ENCODE data around the gene KIF18A. TPM values are rescaled to one million over a fixed set of nuclear protein-coding genes. Genes with fewer than 3 reads are reported as not detected.

Gene KIF18A
- total and polyA plus RNA-seq, 10 donors, result 0.54 to 6.6 (median 1.9) TPM

DNA sequence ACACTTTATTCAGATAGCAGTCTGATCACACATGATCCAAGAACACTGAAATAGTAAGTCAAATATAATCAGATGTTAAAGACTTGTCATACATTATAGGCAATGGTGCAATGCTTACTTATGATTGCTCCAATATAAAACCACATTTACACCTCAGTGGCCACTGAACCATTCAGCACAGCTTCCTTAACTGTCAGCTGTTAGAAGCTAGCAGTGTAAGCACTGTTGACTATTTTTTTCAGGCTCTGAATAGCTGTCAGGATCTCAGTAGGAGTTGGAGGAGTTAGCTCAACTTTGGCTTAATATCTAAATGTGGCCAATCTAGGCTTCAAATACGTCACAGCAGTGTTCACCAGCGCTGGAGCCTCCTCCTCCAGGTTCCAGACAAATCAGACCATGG lies 36.9 kb upstream of the KIF18A start:
- Histone ChIP-seq H3K4me1 (peaks cover 0 to 6% (median 0%) of the 10 kb centered on the region in 6 donors), H3K27ac (no peak overlapping the region), H3K27me3 (replicated peaks in 1 of 7) (no peaks in the 10 kb centered on the region), H3K36me3 (peaks cover 0 to 13% (median under 1%) of the 10 kb centered on the region in 6 donors), H3K4me3 (no peak overlapping the region), H3K9me3 (peaks cover 3 to 19% (median 16%) of the 10 kb centered on the region in 8 donors)
- TF ChIP-seq POLR2A (IDR thresholded peaks at IDR 0.05), result no peak
- no peak for TF ChIP-seq POLR2AphosphoS5 (IDR thresholded peaks at IDR 0.05)
- TF ChIP-seq, protein P1, sequence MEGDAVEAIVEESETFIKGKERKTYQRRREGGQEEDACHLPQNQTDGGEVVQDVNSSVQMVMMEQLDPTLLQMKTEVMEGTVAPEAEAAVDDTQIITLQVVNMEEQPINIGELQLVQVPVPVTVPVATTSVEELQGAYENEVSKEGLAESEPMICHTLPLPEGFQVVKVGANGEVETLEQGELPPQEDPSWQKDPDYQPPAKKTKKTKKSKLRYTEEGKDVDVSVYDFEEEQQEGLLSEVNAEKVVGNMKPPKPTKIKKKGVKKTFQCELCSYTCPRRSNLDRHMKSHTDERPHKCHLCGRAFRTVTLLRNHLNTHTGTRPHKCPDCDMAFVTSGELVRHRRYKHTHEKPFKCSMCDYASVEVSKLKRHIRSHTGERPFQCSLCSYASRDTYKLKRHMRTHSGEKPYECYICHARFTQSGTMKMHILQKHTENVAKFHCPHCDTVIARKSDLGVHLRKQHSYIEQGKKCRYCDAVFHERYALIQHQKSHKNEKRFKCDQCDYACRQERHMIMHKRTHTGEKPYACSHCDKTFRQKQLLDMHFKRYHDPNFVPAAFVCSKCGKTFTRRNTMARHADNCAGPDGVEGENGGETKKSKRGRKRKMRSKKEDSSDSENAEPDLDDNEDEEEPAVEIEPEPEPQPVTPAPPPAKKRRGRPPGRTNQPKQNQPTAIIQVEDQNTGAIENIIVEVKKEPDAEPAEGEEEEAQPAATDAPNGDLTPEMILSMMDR (IDR thresholded peaks at IDR 0.05 in 8 of 11, conservative IDR thresholded peaks at IDR 0.05 in 3 of 11), result no peak
- intact Hi-C loops (cut with DNase I; ENCODE audit: low total_unique reads), result no loop called here
- 86 to 100% (median 95%) methylated on average over 2 of the region's 2 CpGs for WGBS, 5 donors
- DNase-seq, result no peak

GRCh38 chr11:28142724-28143123 lies 34.8 kb upstream of the KIF18A start:
- TF ChIP-seq POLR2AphosphoS5 (IDR thresholded peaks at IDR 0.05) (no peak), POLR2A (IDR thresholded peaks at IDR 0.05) (no peak)
- TF ChIP-seq, protein P1 (IDR thresholded peaks at IDR 0.05 in 8 of 11, conservative IDR thresholded peaks at IDR 0.05 in 3 of 11), result no peak
- Histone ChIP-seq H3K9me3 (peaks cover 4 to 40% (median 37%) of the 10 kb centered on the region in 8 donors), H3K27me3 (replicated peaks in 1 of 7) (no peaks in the 10 kb centered on the region), H3K27ac (no peak overlapping the region), H3K36me3 (peaks cover 0 to 20% (median 2%) of the 10 kb centered on the region in 6 donors), H3K4me1 (peaks cover 0 to 6% (median 0%) of the 10 kb centered on the region in 6 donors), H3K4me3 (no peak overlapping the region)
- no peak for DNase-seq
- intact Hi-C loops (cut with DNase I; ENCODE audit: low total_unique reads), result no loop called here
- WGBS, 5 donors, result 88 to 100% (median 96%) methylated on average over 1 of the region's 1 CpG

DNA sequence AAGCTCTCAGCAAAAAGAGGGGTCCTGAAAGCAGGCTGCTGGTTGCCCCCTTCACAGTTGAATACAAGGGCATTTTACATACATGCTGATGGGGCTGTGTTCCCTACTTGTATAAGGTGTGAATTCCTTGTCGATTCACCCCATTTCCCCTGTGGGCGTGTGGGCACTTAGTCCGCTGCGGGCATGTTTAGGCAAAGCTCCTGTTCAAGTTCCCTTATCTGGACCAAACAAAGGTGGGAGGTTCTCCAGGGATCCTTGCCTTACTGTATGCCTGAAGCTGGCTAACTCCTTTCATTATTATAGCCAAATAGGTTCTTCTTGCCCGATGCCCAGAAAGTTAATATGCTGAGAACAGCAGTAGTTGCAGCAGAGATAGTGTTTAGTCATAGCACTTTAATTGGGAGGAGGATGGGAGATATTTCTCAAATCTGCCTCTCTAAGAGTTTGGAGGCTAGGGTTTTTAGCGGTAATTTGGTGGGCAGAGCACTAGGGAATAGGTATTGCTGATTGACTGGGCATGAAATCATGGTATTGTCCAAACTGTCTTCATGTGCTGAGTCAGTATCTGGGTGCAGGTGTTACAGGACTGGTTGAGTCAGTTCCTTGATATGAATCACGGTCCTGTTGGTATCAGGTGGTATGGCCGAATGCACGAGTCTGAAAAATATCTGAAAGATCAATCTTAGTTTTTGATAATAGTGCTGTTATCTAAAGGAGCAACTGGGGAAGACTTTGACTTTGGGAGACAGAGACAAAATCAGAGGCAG lies 32.9 kb upstream of the KIF18A start:
- H3K27me3 ChIP-seq (replicated peaks in 1 of 7), result no peaks in the 10 kb centered on the region
- intact Hi-C loops (cut with DNase I; ENCODE audit: low total_unique reads), result no loop called here
- H3K4me1 ChIP-seq, result peaks cover 0 to 6% (median 0%) of the 10 kb centered on the region in 6 donors
- TF ChIP-seq, protein P1 (IDR thresholded peaks at IDR 0.05 in 8 of 11, conservative IDR thresholded peaks at IDR 0.05 in 3 of 11), result no peak
- no peak for TF ChIP-seq POLR2A (IDR thresholded peaks at IDR 0.05)
- TF ChIP-seq POLR2AphosphoS5 (IDR thresholded peaks at IDR 0.05), result no peak
- peaks cover 0 to 32% (median 2%) of the 10 kb centered on the region in 6 donors for H3K36me3 ChIP-seq
- peaks cover 4 to 58% (median 55%) of the 10 kb centered on the region in 8 donors for H3K9me3 ChIP-seq
- DNase-seq, result no peak
- no peak overlapping the region for H3K27ac ChIP-seq
- 95 to 99% (median 98%) methylated on average over 9 of the region's 9 CpGs for WGBS, 5 donors
- H3K4me3 ChIP-seq, result no peak overlapping the region

GRCh38 chr11:28139841-28140415 lies 32.0 kb upstream of the KIF18A start:
- Histone ChIP-seq H3K9me3 (peaks cover 4 to 68% (median 63%) of the 10 kb centered on the region in 8 donors), H3K4me1 (peaks cover 0 to 5% (median 0%) of the 10 kb centered on the region in 6 donors), H3K36me3 (peaks cover 0 to 42% (median 2%) of the 10 kb centered on the region in 6 donors), H3K27ac (no peak overlapping the region), H3K4me3 (no peak overlapping the region), H3K27me3 (replicated peaks in 1 of 7) (no peaks in the 10 kb centered on the region)
- intact Hi-C loops (cut with DNase I; ENCODE audit: low total_unique reads), result no loop called here
- DNase-seq, result no peak
- WGBS, 5 donors, result 95 to 99% (median 98%) methylated on average over 5 of the region's 5 CpGs
- TF ChIP-seq POLR2AphosphoS5 (IDR thresholded peaks at IDR 0.05) (no peak), POLR2A (IDR thresholded peaks at IDR 0.05) (no peak)
- TF ChIP-seq, protein P1 (IDR thresholded peaks at IDR 0.05 in 8 of 11, conservative IDR thresholded peaks at IDR 0.05 in 3 of 11), result no peak
